A549 (cell line): ENCODE measurements around the gene KDM6A. TPM values are rescaled to one million over a fixed set of nuclear protein-coding genes. Genes with fewer than 3 reads are reported as not detected.

Experiments
- ATAC-seq, 2 experiments: fragments of 200-7000 bp in 1 of 2; fragments of >200 bp in 1 of 2; cut with Nextera tagmentation in 1 of 2; cut with Tn5 transposase in 1 of 2; 3 replicates each; pipeline versions ENCODE4 v1.8.0 to v1.9.1; 2018 to 2020; ENCODE audit warnings: mild to moderate bottlenecking in 1 of 2, moderate library complexity in 1 of 2
- CTCF ChIA-PET: fragments of 300-600 bp; sonication (Branson Sonifier 250); formaldehyde crosslinking; extraction: SDS; loops from one replicate; lab custom pipeline; 2021; ENCODE audit warnings: antibody characterized with exemption, inconsistent platforms; lab: Yijun Ruan, JAX
- POLR2A ChIA-PET: fragments of 350-600 bp; formaldehyde crosslinking; extraction: SDS; loops from one replicate; lab custom pipeline; 2021; ENCODE audit warnings: antibody characterized with exemption, inconsistent platforms; lab: Yijun Ruan, JAX
- DNase-seq, 2 experiments: peaks; one replicate each; pipeline versions ENCODE4 v3.0.0 to v3.0.0-alpha.2; 2011 to 2016; ENCODE audit warnings: low read depth in 1 of 2, low spot score in 1 of 2
- FAIRE-seq: peaks from 2 replicates; lab custom pipeline; 2011; peaks lifted over from hg19 to GRCh38; lab: Jason Lieb, UNC
- H3K27ac ChIP-seq, 2 experiments: fragments of >200 bp; sonication (Bioruptor Twin); formaldehyde crosslinking; 3 replicates each; pipeline ENCODE4 v1.5.1; 2016 to 2017
- H3K4me1 ChIP-seq: fragments of >200 bp; sonication (Bioruptor Twin); formaldehyde crosslinking; 3 replicates; pipeline ENCODE4 v1.6.1; 2016
- H3K4me2 ChIP-seq: fragments of >200 bp; sonication (Bioruptor Twin); formaldehyde crosslinking; 3 replicates; pipeline ENCODE4 v1.6.1; 2016
- H3K4me3 ChIP-seq: fragments of >200 bp; sonication (Bioruptor Twin); formaldehyde crosslinking; 3 replicates; pipeline ENCODE4 v1.5.1; 2016
- H3K9me3 ChIP-seq: fragments of >200 bp; sonication (Bioruptor Twin); formaldehyde crosslinking; 3 replicates; pipeline ENCODE4 v1.6.1; 2016
- BHLHE40 ChIP-seq: IDR thresholded peaks from 2 replicates; pipeline ENCODE4 v1.6.1; 2012; ENCODE audit warnings: low read depth, low read length, inconsistent platforms
- CBX2 ChIP-seq: fragments of 200-600 bp; sonication (generic); IDR thresholded peaks from 2 replicates; pipeline ENCODE4 v1.6.1; 2016; ENCODE audit warnings: low read depth, mild to moderate bottlenecking, borderline replicate concordance
- CEBPB ChIP-seq, 2 experiments: fragments of >200 bp in 1 of 2; sonication (Bioruptor Twin) in 1 of 2; formaldehyde crosslinking in 1 of 2; IDR thresholded peaks; 2 replicates each; pipeline ENCODE4 v1.6.1; 2012 to 2016
- CHD2 ChIP-seq: fragments of 150-350 bp; IDR thresholded peaks from 2 replicates; pipeline ENCODE4 v1.6.1; 2014; ENCODE audit warnings: low read length; ENCODE audit not compliant: partially characterized antibody
- EHF ChIP-seq: fragments of 250-450 bp; sonication (Bioruptor Pico); IDR thresholded peaks from 2 replicates; pipeline ENCODE4 v1.5.0; 2020; ENCODE audit warnings: mild to moderate bottlenecking
- ELK1 ChIP-seq: fragments of 150-350 bp; IDR thresholded peaks from 2 replicates; pipeline ENCODE4 v1.6.1; 2014; ENCODE audit warnings: low read depth, mild to moderate bottlenecking, low read length
- FOSB ChIP-seq: fragments of 250-450 bp; sonication (Bioruptor Pico); IDR thresholded peaks from 2 replicates; pipeline ENCODE4 v1.5.0; 2020; ENCODE audit warnings: mild to moderate bottlenecking, moderate library complexity
- HES2 ChIP-seq: fragments of >200 bp; sonication (Bioruptor Twin); formaldehyde crosslinking; IDR thresholded peaks from 2 replicates; pipeline ENCODE4 v1.6.1; 2016
- HOXB5 ChIP-seq: fragments of 250-450 bp; sonication (Bioruptor Pico); IDR thresholded peaks from 2 replicates; pipeline ENCODE4 v1.5.0; 2020; ENCODE audit warnings: mild to moderate bottlenecking, moderate library complexity
- KDM1A ChIP-seq: fragments of 200-600 bp; sonication (generic); IDR thresholded peaks from 2 replicates; pipeline ENCODE4 v1.6.1; 2016; ENCODE audit warnings: low read depth, mild to moderate bottlenecking
- MAZ ChIP-seq: fragments of 150-350 bp; IDR thresholded peaks from 2 replicates; pipeline ENCODE4 v1.6.1; 2014; ENCODE audit warnings: antibody characterized with exemption, low read depth, low read length, borderline replicate concordance
- NPAS2 ChIP-seq: fragments of 250-450 bp; sonication (Bioruptor Pico); IDR thresholded peaks from 2 replicates; pipeline ENCODE4 v1.8.0; 2022; ENCODE audit warnings: mild to moderate bottlenecking, moderate library complexity, borderline replicate concordance
- NR3C1 ChIP-seq: fragments of >200 bp; sonication (Bioruptor Twin); formaldehyde crosslinking; IDR thresholded peaks from 3 replicates; pipeline ENCODE4 v1.6.1; 2017
- PBX3 ChIP-seq: IDR thresholded peaks from 2 replicates; pipeline ENCODE4 v1.6.1; 2012
- PHF8 ChIP-seq: fragments of 200-600 bp; sonication (generic); IDR thresholded peaks from 2 replicates; pipeline ENCODE4 v1.6.1; 2016; ENCODE audit warnings: low read depth, mild to moderate bottlenecking, antibody characterized with exemption, moderate library complexity, borderline replicate concordance
- RAD21 ChIP-seq, 2 experiments: fragments of >200 bp in 1 of 2; sonication (Bioruptor Twin) in 1 of 2; formaldehyde crosslinking in 1 of 2; IDR thresholded peaks in 1 of 2; conservative IDR thresholded peaks in 1 of 2; 2 replicates in 1 of 2; 3 replicates in 1 of 2; pipeline ENCODE4 v1.6.1; 2012 to 2018; ENCODE audit warnings: inconsistent platforms in 1 of 2
- RCOR1 ChIP-seq: fragments of 150-350 bp; IDR thresholded peaks from 2 replicates; pipeline ENCODE4 v1.6.1; 2014; ENCODE audit warnings: antibody characterized with exemption, low read length, low read depth
- RFX5 ChIP-seq: fragments of 450-650 bp; IDR thresholded peaks from 2 replicates; pipeline ENCODE4 v1.7.1; 2014; ENCODE audit warnings: antibody characterized with exemption, mild to moderate bottlenecking, moderate library complexity
- ZC3H11A ChIP-seq: fragments of 450-650 bp; IDR thresholded peaks from 2 replicates; pipeline ENCODE4 v1.6.1; 2014; ENCODE audit warnings: antibody characterized with exemption, mild to moderate bottlenecking
- ZFP36 ChIP-seq: fragments of 450-650 bp; IDR thresholded peaks from 2 replicates; pipeline ENCODE4 v1.6.1; 2014; ENCODE audit warnings: borderline replicate concordance; ENCODE audit not compliant: partially characterized antibody
- ZNF302 ChIP-seq: fragments of 250-450 bp; sonication (Bioruptor Pico); IDR thresholded peaks from 2 replicates; pipeline ENCODE4 v1.9.0; 2021; ENCODE audit warnings: inconsistent platforms, mild to moderate bottlenecking, moderate library complexity
- WGBS: methylation state at CpG from one replicate; pipeline ENCODE4 v1.1.6; 2017; ENCODE audit errors: missing lambda C conversion rate; 5-methylcytosine and 5-hydroxymethylcytosine counted together
- polyA plus RNA-seq, 4 experiments: library from polyadenylated mRNA; depleted of rRNA in 3 of 4; stranded (reverse); fragments of >200 nt; fragmentation: RNase III in 1 of 4; extraction: RNeasy Plus Mini Kit Qiagen cat#74134 plus additional on column Dnase treatment in 1 of 4; gene quantifications; 2 replicates in 3 of 4; 3 replicates in 1 of 4; pipeline ENCODE4 v1.2.3, GENCODE V29; 2011 to 2017
- TF ChIP-seq, protein P1 (sequence below): fragments of 250-450 bp; sonication (Bioruptor Pico); IDR thresholded peaks from 2 replicates; pipeline ENCODE4 v1.5.0; 2020; ENCODE audit warnings: low read depth, mild to moderate bottlenecking, moderate library complexity

The KDM6A gene
- polyA plus RNA-seq, 2 of the 4 experiments (the other 2 are of a cell fraction): 9.3 to 18.4 TPM

DNA sequence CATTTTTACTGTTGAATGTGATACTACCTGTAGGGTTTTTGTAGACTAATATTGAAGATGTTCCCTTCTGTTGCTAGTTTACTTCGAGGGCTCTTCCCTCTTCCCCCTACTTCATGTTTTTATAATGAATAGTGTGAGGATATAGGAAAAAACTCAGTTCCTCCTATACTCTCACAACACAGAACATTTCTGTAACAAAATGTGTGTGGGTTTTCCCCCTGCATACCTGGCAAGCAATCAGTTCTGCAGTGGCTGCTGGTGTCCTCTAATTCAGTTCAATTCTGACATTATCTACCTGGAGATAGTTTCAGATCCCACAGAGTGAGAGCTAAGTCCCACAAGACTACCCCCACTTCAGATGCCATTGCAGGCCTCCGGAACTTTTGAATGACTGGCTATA lies 107.9 kb downstream of the KDM6A start:
- no peak for FAIRE-seq
- ChIA-PET POLR2A (no interaction called here), CTCF (no interaction called here)
- Histone ChIP-seq H3K4me1 (no peaks in the 10 kb centered on the region; the same call in 2 of the 3 replicates), H3K4me2 (no peak overlapping the region), H3K9me3 (peaks cover 1% of the 10 kb centered on the region; the same call in 1 of the 3 replicates), H3K27ac (no peak overlapping the region), H3K4me3 (no peak overlapping the region)
- no peak for TF ChIP-seq ELK1
- TF ChIP-seq CHD2: no peak
- no peak for TF ChIP-seq HES2
- no peak for TF ChIP-seq RAD21 (conservative IDR thresholded peaks at IDR 0.05 in 1 of 2, IDR thresholded peaks at IDR 0.05 in 1 of 2)
- TF ChIP-seq EHF: no peak
- no peak for TF ChIP-seq RFX5
- TF ChIP-seq ZNF302: no peak
- no peak for TF ChIP-seq KDM1A
- no peak for TF ChIP-seq NPAS2 (CRISPR knock-in tag)
- no peak for TF ChIP-seq HOXB5 (CRISPR knock-in tag)
- TF ChIP-seq, protein P1, sequence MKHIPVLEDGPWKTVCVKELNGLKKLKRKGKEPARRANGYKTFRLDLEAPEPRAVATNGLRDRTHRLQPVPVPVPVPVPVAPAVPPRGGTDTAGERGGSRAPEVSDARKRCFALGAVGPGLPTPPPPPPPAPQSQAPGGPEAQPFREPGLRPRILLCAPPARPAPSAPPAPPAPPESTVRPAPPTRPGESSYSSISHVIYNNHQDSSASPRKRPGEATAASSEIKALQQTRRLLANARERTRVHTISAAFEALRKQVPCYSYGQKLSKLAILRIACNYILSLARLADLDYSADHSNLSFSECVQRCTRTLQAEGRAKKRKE (CRISPR knock-in tag): no peak
- no peak for TF ChIP-seq RCOR1
- TF ChIP-seq NR3C1: no peak
- TF ChIP-seq MAZ: no peak
- no peak for TF ChIP-seq PBX3
- no peak for TF ChIP-seq FOSB
- no peak for TF ChIP-seq CBX2
- WGBS: 92% methylated on average over 2 of the region's 2 CpGs
- no peak for DNase-seq
- no peak for ATAC-seq

DNA sequence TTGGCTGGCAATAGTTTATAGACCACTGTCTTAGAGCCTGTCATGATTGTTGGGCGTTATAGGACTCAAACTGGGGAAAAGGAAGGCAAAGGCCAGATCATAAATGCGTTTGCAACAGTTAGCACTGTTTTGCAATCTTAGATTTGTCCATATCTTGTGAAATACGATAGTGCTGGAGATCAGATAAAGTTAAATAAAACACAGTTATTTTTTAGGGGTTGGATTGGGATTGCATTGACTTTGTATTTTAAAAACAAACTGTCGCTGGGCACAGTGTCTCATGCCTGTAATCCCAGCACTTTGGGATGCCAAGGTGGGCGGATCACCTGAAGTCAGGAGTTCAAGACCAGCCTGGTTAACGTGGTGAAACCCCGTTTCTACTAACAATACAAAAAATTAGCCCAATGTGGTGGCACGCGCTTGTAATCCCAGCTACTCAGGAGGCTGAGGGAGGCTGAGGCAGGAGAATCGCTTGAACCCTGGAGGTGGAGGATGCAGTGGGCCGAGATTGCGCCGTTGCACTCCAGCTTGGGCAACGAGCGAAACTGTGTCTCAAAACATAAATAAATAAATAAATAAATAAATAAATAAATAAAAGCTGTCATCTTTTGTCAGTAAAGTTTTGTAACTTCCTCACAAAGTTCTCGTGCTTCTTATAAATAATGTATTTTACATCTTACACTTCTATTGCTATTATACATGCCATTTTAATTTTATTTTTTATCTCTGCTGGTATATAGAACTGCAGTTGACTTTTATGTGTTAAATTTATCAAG lies 117.2 kb downstream of the KDM6A start:
- H3K9me3 ChIP-seq: no peaks in the 10 kb centered on the region
- POLR2A ChIA-PET: no interaction called here
- ATAC-seq: no peak
- TF ChIP-seq CEBPB (IDR thresholded peaks at IDR 0.05): 0 out of 4 replicates have a peak, but pooled peaks of 1 of the 2 experiments have one; percentile 9
- no peak for TF ChIP-seq BHLHE40
- peak; percentile 73 for TF ChIP-seq ZC3H11A
- TF ChIP-seq ZNF302: no peak
- no peak for TF ChIP-seq ZFP36
- TF ChIP-seq PHF8: no peak
- TF ChIP-seq, all 56 proteins: peak for 2
- CTCF ChIA-PET: interaction anchor here (0.6 kb wide), 1 partner anchor 515 kb away, joined by 3 read pairs; no protein-coding TSS in a partner anchor
- Histone ChIP-seq H3K27ac (no peak overlapping the region), H3K4me2 (no peak overlapping the region), H3K4me3 (no peak overlapping the region), H3K4me1 (no peaks in the 10 kb centered on the region)
- 91% methylated on average over 16 of the region's 16 CpGs for WGBS
- DNase-seq: no peak
- no peak for FAIRE-seq
